HepG2 (cell line): Measurements from ENCODE around the gene LRP1-AS. TPM values are rescaled to one million over a fixed set of nuclear protein-coding genes. Genes with fewer than 3 reads are reported as not detected.

ENCODE experiments used
- CHD4 ChIP-seq: fragments of 200-600 bp; sonication (generic); IDR thresholded peaks from 2 replicates; pipeline ENCODE4 v1.7.0; 2017; ENCODE audit warnings: mild to moderate bottlenecking, low read length, borderline replicate concordance
- GATAD1 ChIP-seq: IDR thresholded peaks from 2 replicates; pipeline ENCODE4 v1.6.1; 2016; ENCODE audit warnings: missing genetic modification reagents, missing compliant biosample characterization
- GATAD2A ChIP-seq: IDR thresholded peaks from 2 replicates; pipeline ENCODE4 v1.6.1; 2016
- IKZF4 ChIP-seq: sonication (generic); formaldehyde crosslinking; IDR thresholded peaks from 2 replicates; pipeline ENCODE4 v1.5.1; 2020; ENCODE audit warnings: borderline replicate concordance, mild to moderate bottlenecking, low read depth, missing genetic modification reagents; ENCODE audit errors: not compliant biosample characterization
- MIXL1 ChIP-seq: IDR thresholded peaks from 2 replicates; pipeline ENCODE4 v1.6.1; 2016
- NFATC3 ChIP-seq: sonication (generic); formaldehyde crosslinking; IDR thresholded peaks from 2 replicates; pipeline ENCODE4 v1.5.1; 2020; ENCODE audit warnings: mild to moderate bottlenecking, missing genetic modification reagents
- NR2F1 ChIP-seq, 2 experiments: fragments of 450-650 bp in 1 of 2; formaldehyde crosslinking in 1 of 2; IDR thresholded peaks; 2 replicates each; pipeline versions ENCODE4 v1.5.0 to v1.6.1; 2016 to 2020; ENCODE audit warnings: mild to moderate bottlenecking in 1 of 2, missing compliant biosample characterization in 1 of 2, missing genetic modification reagents in 1 of 2, moderate library complexity in 1 of 2
- NRL ChIP-seq: sonication (generic); formaldehyde crosslinking; IDR thresholded peaks from 2 replicates; pipeline ENCODE4 v1.5.0; 2020; ENCODE audit warnings: missing genetic modification reagents, mild to moderate bottlenecking, moderate library complexity, borderline replicate concordance
- SAP130 ChIP-seq: IDR thresholded peaks from 2 replicates; pipeline ENCODE4 v1.6.1; 2016; ENCODE audit warnings: low read depth
- SIX1 ChIP-seq: sonication (generic); formaldehyde crosslinking; IDR thresholded peaks from 2 replicates; pipeline ENCODE4 v1.4.0; 2020; ENCODE audit warnings: missing genetic modification reagents, borderline replicate concordance
- SNAI1 ChIP-seq: sonication (generic); formaldehyde crosslinking; IDR thresholded peaks from 2 replicates; pipeline ENCODE4 v1.5.0; 2020; ENCODE audit warnings: mild to moderate bottlenecking, missing genetic modification reagents, borderline replicate concordance
- SRF ChIP-seq: IDR thresholded peaks from 2 replicates; pipeline ENCODE4 v1.6.1; 2011; ENCODE audit warnings: mild to moderate bottlenecking, low read depth, low read length, moderate library complexity
- TEAD3 ChIP-seq: optimal IDR thresholded peaks from 2 replicates; pipeline ENCODE3; 2016; ENCODE audit warnings: borderline replicate concordance
- ZFP36 ChIP-seq: fragments of 150-350 bp; IDR thresholded peaks from 2 replicates; pipeline ENCODE4 v1.6.1; 2018; ENCODE audit warnings: borderline replicate concordance, low read length, low read depth; ENCODE audit not compliant: partially characterized antibody
- ZNF724P ChIP-seq: sonication (generic); formaldehyde crosslinking; IDR thresholded peaks from 2 replicates; pipeline ENCODE4 v1.8.0; 2022; ENCODE audit warnings: missing genetic modification reagents, borderline replicate concordance
- ZNF83 ChIP-seq: sonication (generic); formaldehyde crosslinking; IDR thresholded peaks from 2 replicates; pipeline ENCODE4 v1.4.0; 2020; ENCODE audit warnings: missing genetic modification reagents, mild to moderate bottlenecking, borderline replicate concordance
- polyA plus RNA-seq, 8 experiments: library from polyadenylated mRNA; depleted of rRNA in 3 of 8; stranded (reverse) in 7 of 8; unstranded in 1 of 8; fragments of >200 nt; fragmentation: Illumina TruSeq in 4 of 8; extraction: Trizol in 4 of 8; gene quantifications; 2 replicates each; pipeline versions ENCODE4 v1.2.1 to v1.2.3, GENCODE V29; 2011 to 2016; ENCODE audit warnings: low read depth in 4 of 8, missing spikeins in 1 of 8, mixed read lengths in 1 of 8; ENCODE audit not compliant: insufficient read depth in 1 of 8
- total RNA-seq, 5 experiments: library from RNA; depleted of rRNA; stranded (reverse); fragments of >200 nt; fragmentation: Illumina TruSeq; extraction: Trizol; gene quantifications; 2 replicates each; pipeline ENCODE4 v1.2.3, GENCODE V29; 2016; ENCODE audit warnings: low read depth in 1 of 5
- TF ChIP-seq, protein P1 (sequence below): sonication (generic); formaldehyde crosslinking; IDR thresholded peaks from 2 replicates; pipeline ENCODE4 v1.5.0; 2020; ENCODE audit warnings: mild to moderate bottlenecking, missing genetic modification reagents, borderline replicate concordance
- TF ChIP-seq, protein P2 (sequence below): sonication (generic); formaldehyde crosslinking; IDR thresholded peaks from 2 replicates; pipeline ENCODE4 v1.4.0; 2020; ENCODE audit warnings: missing genetic modification reagents, low read depth, mild to moderate bottlenecking, borderline replicate concordance
- TF ChIP-seq, protein P3 (sequence below): sonication (generic); formaldehyde crosslinking; IDR thresholded peaks from 2 replicates; pipeline ENCODE4 v1.4.0; 2020; ENCODE audit warnings: missing genetic modification reagents
- TF ChIP-seq, protein P4 (sequence below): sonication (generic); formaldehyde crosslinking; IDR thresholded peaks from 2 replicates; pipeline ENCODE4 v1.8.0; 2022; ENCODE audit warnings: missing genetic modification reagents, mild to moderate bottlenecking, inconsistent platforms, borderline replicate concordance

Gene LRP1-AS
- total and polyA plus RNA-seq, 2 of the 13 experiments (the other 11 are each of a cell fraction or from before 2014, with no cell fraction given), result 0.20 TPM; not detected in 1

DNA sequence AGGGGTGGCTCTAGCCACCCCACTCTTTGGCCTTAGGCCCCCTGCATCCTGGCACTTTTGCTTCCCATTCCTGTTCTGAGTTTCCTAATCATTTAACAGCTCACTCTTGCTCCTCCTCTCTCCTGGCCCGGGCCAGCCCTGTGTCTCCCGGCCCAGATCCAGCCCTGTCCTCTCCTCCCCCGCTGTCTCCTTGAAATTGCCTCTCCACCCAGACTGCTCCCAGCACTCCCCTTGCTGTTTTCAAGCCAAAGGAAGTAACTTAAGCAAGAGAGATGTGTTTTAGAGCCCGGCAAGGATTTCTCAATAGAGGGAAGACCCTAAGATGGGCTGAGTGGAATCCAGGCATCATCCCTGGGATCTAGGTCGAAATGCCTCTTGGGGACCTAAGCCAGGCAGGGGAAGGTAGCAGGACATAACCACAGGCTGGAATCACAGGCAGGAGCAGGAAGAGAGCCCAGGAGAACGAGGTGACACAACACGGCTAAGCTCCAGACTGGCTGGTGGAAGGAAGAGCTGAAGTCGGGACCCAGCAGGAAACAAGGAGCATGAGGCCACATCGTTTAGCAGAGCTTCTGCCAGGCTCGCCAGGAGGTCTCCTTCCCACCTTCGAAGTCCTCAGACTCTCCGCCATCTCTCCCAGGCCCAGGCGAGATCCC is 2.0 kb upstream of the LRP1-AS start (continued):
- TF ChIP-seq NR2F1 (CRISPR knock-in tag; IDR thresholded peaks at IDR 0.05) (no peak), ZFP36 (no peak), SIX1 (CRISPR knock-in tag) (0 out of 2 replicates have a peak, but pooled peaks have one; percentile 1), MIXL1 (no peak), GATAD2A (CRISPR knock-in tag) (no peak), SNAI1 (CRISPR knock-in tag) (no peak), NFATC3 (no peak), ZNF724P (CRISPR knock-in tag) (0 out of 2 replicates have a peak, but pooled peaks have one; percentile 34), CHD4 (0 out of 2 replicates have a peak, but pooled peaks have one; percentile 24), ZNF83 (no peak), SAP130 (CRISPR knock-in tag) (no peak), GATAD1 (CRISPR knock-in tag) (no peak), TEAD3 (CRISPR knock-in tag) (no peak), SRF (no peak), IKZF4 (CRISPR knock-in tag) (no peak), NRL (CRISPR knock-in tag) (no peak)
- TF ChIP-seq, protein P1, sequence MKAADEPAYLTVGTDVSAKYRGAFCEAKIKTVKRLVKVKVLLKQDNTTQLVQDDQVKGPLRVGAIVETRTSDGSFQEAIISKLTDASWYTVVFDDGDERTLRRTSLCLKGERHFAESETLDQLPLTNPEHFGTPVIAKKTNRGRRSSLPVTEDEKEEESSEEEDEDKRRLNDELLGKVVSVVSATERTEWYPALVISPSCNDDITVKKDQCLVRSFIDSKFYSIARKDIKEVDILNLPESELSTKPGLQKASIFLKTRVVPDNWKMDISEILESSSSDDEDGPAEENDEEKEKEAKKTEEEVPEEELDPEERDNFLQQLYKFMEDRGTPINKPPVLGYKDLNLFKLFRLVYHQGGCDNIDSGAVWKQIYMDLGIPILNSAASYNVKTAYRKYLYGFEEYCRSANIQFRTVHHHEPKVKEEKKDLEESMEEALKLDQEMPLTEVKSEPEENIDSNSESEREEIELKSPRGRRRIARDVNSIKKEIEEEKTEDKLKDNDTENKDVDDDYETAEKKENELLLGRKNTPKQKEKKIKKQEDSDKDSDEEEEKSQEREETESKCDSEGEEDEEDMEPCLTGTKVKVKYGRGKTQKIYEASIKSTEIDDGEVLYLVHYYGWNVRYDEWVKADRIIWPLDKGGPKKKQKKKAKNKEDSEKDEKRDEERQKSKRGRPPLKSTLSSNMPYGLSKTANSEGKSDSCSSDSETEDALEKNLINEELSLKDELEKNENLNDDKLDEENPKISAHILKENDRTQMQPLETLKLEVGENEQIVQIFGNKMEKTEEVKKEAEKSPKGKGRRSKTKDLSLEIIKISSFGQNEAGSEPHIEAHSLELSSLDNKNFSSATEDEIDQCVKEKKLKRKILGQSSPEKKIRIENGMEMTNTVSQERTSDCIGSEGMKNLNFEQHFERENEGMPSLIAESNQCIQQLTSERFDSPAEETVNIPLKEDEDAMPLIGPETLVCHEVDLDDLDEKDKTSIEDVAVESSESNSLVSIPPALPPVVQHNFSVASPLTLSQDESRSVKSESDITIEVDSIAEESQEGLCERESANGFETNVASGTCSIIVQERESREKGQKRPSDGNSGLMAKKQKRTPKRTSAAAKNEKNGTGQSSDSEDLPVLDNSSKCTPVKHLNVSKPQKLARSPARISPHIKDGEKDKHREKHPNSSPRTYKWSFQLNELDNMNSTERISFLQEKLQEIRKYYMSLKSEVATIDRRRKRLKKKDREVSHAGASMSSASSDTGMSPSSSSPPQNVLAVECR (CRISPR knock-in tag), result no peak
- TF ChIP-seq, protein P2, sequence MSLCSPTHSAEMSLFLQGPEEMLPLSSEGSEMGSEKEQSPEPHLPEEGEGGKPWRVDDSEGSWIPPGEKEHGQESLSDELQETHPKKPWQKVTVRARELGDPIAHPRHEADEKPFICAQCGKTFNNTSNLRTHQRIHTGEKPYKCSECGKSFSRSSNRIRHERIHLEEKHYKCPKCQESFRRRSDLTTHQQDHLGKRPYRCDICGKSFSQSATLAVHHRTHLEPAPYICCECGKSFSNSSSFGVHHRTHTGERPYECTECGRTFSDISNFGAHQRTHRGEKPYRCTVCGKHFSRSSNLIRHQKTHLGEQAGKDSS (CRISPR knock-in tag), result no peak
- TF ChIP-seq, protein P3, sequence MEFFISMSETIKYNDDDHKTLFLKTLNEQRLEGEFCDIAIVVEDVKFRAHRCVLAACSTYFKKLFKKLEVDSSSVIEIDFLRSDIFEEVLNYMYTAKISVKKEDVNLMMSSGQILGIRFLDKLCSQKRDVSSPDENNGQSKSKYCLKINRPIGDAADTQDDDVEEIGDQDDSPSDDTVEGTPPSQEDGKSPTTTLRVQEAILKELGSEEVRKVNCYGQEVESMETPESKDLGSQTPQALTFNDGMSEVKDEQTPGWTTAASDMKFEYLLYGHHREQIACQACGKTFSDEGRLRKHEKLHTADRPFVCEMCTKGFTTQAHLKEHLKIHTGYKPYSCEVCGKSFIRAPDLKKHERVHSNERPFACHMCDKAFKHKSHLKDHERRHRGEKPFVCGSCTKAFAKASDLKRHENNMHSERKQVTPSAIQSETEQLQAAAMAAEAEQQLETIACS (CRISPR knock-in tag), result no peak
- TF ChIP-seq, protein P4, sequence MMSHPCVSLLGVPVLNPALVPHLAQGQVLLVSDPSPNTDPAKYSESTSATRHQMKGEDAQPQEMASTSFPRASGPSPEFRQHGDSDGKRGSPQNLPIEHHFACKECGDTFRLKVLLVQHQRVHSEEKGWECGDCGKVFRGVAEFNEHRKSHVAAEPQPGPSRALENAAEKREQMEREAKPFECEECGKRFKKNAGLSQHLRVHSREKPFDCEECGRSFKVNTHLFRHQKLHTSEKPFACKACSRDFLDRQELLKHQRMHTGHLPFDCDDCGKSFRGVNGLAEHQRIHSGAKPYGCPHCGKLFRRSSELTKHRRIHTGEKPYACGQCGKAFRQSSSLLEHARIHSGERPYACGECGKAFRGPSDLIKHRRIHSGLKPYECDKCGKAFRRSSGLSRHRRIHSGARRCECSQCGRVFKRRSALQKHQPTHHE (CRISPR knock-in tag), result no peak
